Measurements from ENCODE around the gene UTRN.

DNA sequence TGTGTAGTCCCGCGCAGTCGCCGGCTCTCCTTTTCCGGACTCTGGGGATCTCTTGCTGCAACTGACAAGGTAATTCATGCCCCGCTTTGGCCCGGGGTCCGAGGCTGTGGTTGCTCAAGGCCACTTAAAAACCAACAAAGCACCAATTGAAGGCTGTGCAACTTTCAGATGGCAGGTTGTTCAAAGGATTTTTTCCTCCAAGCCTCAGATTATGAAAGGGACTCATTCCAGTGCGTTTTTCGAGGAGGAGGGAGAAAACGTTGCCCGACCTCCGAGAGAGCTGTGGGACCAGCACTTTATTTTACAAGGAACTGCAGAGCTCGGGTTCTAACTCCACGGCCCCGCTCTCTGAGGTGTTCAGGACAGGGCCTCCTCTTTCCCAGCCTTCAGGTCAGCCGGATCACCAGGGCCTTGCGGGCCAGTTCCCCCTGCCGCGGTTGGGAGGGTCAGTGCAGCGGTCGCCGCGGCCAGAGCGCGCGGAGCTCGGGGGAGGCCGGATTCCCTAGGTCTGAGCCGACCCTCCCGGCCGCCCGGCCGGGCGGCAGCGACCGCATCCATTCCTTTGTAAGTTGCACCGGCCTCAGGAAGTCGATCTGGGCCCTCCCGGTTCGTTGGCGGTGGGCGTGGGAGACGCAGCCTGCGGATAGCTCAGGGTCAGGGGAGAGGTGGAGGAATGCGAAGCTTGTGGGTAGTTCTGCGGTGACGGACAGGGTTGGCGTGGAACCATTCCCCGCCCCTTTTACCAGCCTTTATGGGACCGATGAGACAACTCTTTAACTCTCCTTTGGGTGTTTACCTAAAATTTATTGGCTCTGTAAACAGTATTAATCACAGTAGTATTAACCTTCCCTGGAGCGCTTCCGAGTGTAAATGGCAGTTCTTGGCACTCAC is 1.6 kb downstream of the UTRN start:
- TF ChIP-seq, protein P1, sequence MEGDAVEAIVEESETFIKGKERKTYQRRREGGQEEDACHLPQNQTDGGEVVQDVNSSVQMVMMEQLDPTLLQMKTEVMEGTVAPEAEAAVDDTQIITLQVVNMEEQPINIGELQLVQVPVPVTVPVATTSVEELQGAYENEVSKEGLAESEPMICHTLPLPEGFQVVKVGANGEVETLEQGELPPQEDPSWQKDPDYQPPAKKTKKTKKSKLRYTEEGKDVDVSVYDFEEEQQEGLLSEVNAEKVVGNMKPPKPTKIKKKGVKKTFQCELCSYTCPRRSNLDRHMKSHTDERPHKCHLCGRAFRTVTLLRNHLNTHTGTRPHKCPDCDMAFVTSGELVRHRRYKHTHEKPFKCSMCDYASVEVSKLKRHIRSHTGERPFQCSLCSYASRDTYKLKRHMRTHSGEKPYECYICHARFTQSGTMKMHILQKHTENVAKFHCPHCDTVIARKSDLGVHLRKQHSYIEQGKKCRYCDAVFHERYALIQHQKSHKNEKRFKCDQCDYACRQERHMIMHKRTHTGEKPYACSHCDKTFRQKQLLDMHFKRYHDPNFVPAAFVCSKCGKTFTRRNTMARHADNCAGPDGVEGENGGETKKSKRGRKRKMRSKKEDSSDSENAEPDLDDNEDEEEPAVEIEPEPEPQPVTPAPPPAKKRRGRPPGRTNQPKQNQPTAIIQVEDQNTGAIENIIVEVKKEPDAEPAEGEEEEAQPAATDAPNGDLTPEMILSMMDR (IDR thresholded peaks at IDR 0.05), result no peak
- TF ChIP-seq POLR2A (IDR thresholded peaks at IDR 0.05), result peak; percentile 25
- TF ChIP-seq POLR2AphosphoS5 (IDR thresholded peaks at IDR 0.05), result peak; percentile 88
